GM19397 (cell line): ENCODE measurements around the gene MRPL12.

Experiments
- ATAC-seq: cut with Tn5 transposase; IDR thresholded peaks from one replicate; pipeline ENCODE4 v1.9.1; 2021; ENCODE audit warnings: mild to moderate bottlenecking, moderate library complexity; ENCODE audit not compliant: unreplicated experiment

Gene MRPL12

DNA sequence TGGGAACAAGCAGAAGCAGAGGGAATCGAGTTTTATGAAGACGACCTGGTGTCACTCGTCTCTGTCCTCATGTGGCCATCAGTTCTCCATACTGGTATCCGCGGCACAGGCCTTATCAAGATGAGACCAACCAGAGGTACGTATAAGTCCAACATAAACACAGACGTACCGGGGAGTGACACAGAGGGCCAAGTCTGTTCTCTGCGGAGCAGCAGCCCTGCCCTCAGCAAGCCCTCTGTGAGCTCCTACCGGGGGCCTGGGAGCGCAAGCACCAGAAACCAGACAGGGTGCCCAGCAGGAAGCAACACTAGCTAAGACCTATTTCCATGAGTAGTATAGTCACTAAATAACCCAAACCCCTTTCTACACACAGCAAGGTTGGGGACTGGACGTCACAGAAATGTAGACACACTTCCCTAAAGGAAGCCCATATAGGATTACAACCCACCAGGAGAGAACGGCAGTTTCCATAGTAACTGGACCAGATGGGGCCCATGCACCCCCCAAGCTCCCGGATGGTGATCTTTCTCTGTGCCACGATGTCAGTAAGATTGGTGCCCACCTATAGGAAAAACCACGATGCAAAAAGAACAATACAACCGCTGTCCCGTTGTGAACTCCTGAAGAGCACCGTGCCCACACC, 20.5 kb upstream of the MRPL12 start:
- no peak for ATAC-seq

- peak; percentile 1 for ATAC-seq
Observed at GRCh38 chr17:81683208-81683583, 20.0 kb upstream of the MRPL12 start.

- peak; percentile 83 for ATAC-seq
Observed at GRCh38 chr17:81683584-81684441, 19.4 kb upstream of the MRPL12 start, which contains the start of the genes ARL16 and HGS. Gene ARL16, minus strand, starts transcription at chr17:81683797. Its CDS starts 44 bp downstream, at chr17:81683753. Gene HGS, plus strand, starts transcription at chr17:81684011. Its CDS starts 56 bp downstream, at chr17:81684067.

GRCh38 chr17:81684442-81684911, 18.7 kb upstream of the MRPL12 start:
- ATAC-seq: no peak

DNA sequence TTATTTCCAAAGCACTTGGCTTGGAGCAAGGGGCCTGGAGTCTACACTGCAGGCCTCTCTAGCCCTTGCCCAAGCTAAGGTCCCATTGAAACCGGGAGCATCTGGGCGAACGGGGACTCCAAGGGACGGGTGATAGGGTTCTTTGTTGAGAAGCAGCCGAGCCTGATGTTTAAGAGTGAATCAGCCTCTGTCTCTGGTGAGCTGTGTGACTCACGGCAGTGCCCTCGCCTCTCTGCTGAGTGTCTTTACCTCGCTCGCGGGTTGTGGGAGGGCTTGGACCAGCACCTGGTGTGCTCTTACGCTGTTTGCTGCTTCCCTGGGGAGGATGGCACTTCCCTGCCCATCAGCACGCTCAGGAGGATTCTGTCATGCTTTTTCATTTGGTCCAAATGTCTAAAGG, 18.1 kb upstream of the MRPL12 start:
- ATAC-seq: no peak

- ATAC-seq: no peak
Observed at GRCh38 chr17:81686614-81687013, 16.6 kb upstream of the MRPL12 start.

GRCh38 chr17:81687770-81688541, 15.2 kb upstream of the MRPL12 start:
- ATAC-seq: no peak

DNA sequence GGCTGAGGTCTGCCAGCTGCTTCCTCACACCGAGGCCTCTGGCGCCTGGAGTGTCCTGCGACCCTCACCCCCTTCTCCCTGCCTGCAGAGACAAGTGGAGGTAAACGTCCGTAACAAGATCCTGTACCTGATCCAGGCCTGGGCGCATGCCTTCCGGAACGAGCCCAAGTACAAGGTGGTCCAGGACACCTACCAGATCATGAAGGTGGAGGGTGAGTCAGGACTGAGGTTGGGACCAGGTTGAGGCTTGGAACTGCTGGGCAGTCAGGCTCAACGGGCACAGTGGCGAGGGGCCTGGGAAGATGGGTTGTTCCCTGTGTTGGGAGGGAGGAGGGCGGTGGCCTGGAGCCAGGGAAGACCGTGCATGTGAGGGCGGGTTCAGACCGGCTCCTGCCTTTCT, 14.6 kb upstream of the MRPL12 start:
- ATAC-seq: no peak

DNA sequence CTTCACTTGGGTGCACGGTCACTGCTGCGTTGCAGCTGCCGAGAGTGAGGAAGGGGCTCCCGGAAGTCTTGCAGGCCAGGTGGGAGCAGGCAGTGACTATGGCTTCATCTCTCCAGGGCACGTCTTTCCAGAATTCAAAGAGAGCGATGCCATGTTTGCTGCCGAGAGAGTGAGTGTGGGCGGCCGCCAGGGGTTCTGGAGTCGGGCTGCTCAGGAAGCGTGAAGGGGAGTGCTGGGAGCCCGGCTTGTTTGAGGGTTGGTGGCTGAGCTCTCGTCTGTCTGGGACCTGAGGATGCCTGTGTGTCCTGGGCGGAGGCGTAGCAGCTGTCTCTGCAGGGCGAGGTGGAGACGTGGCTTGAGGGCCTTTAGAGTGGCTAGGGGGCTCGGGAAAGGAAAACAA, 13.1 kb upstream of the MRPL12 start:
- ATAC-seq: no peak

DNA sequence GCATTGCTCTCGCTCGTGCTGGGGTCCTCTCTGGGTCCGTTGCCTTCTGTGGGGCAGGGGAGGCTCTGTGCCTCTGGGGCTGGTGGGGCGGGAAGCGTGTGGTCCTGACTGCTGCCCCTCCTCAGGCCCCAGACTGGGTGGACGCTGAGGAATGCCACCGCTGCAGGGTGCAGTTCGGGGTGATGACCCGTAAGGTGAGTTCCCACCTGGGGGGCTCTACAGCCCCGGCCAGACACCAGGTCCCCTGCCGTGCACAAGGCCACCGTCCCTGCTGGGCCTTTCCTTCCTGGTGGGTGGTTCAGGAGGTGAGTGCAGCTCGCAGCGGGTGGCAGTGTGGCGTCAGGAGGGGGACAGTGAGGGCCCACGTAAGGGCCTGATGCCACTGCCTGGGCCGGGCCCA, 12.6 kb upstream of the MRPL12 start:
- ATAC-seq: no peak

- ATAC-seq: no peak
Observed at GRCh38 chr17:81691196-81691595, 12.0 kb upstream of the MRPL12 start.

DNA sequence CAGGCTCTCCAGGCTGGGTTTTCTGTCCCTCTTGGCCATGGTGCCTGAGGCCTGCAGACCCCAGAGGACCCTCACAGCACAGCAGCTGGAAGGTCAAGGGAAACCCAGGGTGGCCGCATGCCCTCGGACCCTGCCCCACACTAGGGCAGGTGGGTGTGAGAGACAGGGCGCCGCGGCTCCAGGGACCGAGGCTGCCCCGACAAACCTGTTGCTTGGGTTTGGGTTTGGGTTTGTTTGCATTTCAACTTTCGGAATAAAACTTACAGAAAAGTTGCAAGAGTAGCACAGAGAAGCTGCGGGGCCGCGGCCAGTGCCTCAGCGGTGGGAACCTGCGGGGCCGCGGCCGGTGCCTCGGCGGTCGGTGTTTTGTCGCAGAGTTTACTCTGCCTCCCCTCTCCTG, 11.6 kb upstream of the MRPL12 start:
- no peak for ATAC-seq

- no peak for ATAC-seq
Observed at GRCh38 chr17:81693509-81694210, 9.5 kb upstream of the MRPL12 start.

- no peak for ATAC-seq
Observed at GRCh38 chr17:81694810-81695209, 8.4 kb upstream of the MRPL12 start.

DNA sequence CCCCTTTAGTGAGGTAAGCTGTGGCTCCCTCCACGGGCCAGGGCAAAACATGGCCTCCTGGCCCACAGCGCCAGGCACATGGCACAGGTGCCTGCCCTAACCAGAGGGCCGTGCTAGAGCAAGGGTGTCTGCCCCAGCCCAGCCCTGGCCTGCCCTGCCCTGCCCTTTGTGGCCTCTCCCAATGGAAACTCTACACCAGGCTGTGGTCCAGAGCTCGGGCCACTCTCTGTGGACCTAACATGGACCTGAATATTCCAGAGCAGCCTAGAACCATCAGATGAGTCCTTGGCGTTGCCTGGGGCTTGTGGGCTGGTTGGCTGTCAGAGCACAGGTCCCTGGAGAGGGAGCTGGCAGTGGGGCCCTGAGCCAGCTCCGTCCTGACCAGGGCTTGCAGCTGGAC, 8.0 kb upstream of the MRPL12 start:
- no peak for ATAC-seq

GRCh38 chr17:81695801-81696200, 7.4 kb upstream of the MRPL12 start:
- no peak for ATAC-seq

DNA sequence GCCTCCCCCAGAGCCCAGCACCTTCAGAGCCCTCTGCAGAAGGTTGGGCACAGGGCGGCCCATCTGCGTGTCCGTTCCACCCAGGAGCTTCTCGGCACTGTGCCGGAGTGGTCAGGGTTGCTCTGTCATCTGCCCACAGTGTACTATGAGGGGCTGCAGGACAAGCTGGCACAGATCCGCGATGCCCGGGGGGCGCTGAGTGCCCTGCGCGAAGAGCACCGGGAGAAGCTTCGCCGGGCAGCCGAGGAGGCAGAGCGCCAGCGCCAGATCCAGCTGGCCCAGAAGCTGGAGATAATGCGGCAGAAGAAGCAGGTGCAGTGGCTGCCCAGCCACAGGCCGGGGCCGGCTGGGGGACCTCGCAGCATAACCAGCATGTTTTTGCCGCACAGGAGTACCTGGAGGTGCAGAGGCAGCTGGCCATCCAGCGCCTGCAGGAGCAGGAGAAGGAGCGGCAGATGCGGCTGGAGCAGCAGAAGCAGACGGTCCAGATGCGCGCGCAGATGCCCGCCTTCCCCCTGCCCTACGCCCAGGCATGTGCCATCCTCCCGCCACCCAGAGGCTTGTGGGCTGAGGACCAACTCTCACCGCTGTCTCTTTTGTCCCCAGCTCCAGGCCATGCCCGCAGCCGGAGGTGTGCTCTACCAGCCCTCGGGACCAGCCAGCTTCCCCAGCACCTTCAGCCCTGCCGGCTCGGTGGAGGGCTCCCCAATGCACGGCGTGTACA, 6.8 kb upstream of the MRPL12 start:
- no peak for ATAC-seq

DNA sequence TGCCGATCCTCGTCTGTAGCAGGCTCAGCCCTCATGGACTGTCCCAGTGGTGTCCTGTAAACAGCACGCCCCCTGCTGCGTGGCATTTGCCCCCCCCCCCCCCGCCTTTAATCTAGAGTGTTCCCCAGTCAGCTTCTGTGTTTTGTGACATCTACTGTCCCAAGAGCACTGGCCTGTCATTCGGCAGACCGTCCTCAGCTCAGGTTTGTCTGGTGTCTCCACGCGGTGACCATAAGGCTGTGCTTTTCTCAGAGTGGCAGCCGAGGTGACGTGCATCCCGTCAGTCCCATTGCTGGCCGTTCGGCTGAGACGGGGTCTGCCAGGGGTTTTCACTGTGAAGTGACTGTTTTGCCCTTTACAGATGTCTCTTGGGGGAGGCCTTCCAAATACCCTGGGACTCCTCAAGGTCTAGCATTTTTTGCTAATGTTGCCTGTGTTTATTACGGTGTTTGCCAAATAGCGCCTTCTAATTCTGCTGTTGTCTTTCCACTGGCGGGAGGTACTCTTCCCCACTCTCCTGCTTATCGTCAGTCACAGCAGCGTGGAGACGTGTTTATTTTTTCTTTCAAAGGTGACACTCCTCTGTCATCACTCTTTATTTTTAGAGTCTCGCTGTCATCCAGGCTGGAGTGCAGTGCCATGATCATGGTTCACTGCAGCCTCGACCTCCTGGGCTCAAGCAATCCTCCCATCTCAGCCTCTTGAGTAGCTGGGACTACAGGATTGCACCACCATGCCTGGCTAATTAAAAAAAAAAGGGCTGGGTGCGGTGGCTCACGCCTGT, 5.7 kb upstream of the MRPL12 start:
- ATAC-seq: no peak
